Measurements from ENCODE around the gene FBXW4. TPM values are rescaled to one million over a fixed set of nuclear protein-coding genes. Genes with fewer than 3 reads are reported as not detected.

FBXW4 gene
- polyA plus RNA-seq, 1 donor (not counting 4 experiments of a cell fraction or from before 2014, with no cell fraction given): 22.3 TPM

- dilution Hi-C loops (cut with MboI; ENCODE audit: extremely low pct_ligation_motif_present, low sequenced_read_pairs): no loop called here
- Histone ChIP-seq H3K9ac (ENCODE audit: control insufficient read depth, extremely low read depth, insufficient read depth, low read length) (no peak overlapping the region), H3K4me3 (ENCODE audit: control insufficient read depth in 2 of 3, extremely low read depth in 1 of 3, insufficient read depth in 2 of 3, low read depth in 1 of 3, low read length in 3 of 3) (no peak overlapping the region), H4K20me1 (ENCODE audit: control insufficient read depth, extremely low read depth, insufficient read depth, low read length) (no peaks in the 10 kb centered on the region), H3K4me1 (ENCODE audit: control insufficient read depth, extremely low read depth, insufficient read depth, low read length) (no peaks in the 10 kb centered on the region), H3K27ac (ENCODE audit: control insufficient read depth, insufficient read depth, low read length) (no peak overlapping the region), H3K79me2 (ENCODE audit: control insufficient read depth, insufficient read depth, low read length) (no peaks in the 10 kb centered on the region), H2AFZ (ENCODE audit: control insufficient read depth, low read length) (no peak overlapping the region), H3K4me2 (ENCODE audit: control insufficient read depth, extremely low read depth, insufficient read depth, low read depth, low read length) (no peak overlapping the region), H3K36me3 (ENCODE audit: control insufficient read depth in 2 of 2, extremely low read depth in 1 of 2, insufficient read depth in 2 of 2, low read length in 2 of 2) (peaks cover 7 to 10% of the 10 kb centered on the region in 2 experiments), H3K9me3 (ENCODE audit: control insufficient read depth, low read depth, low read length) (no peaks in the 10 kb centered on the region), H3K9me1 (ENCODE audit: control insufficient read depth, extremely low read depth, insufficient read depth, low read length) (no peaks in the 10 kb centered on the region), H3K27me3 (ENCODE audit: control insufficient read depth, extremely low read depth, insufficient read depth, low read length) (no peaks in the 10 kb centered on the region)
- DNase-seq (ENCODE audit: low read depth, low spot score): no peak
- TF ChIP-seq CTCF (optimal IDR thresholded peaks at IDR 0.05 in 1 of 3, IDR thresholded peaks at IDR 0.05 in 1 of 3, conservative IDR thresholded peaks at IDR 0.05 in 1 of 3; ENCODE audit: extremely low read depth in 1 of 3, insufficient read depth in 2 of 3, low read length in 3 of 3): no peak
- no peak for TF ChIP-seq EZH2 (IDR thresholded peaks at IDR 0.05; ENCODE audit: low read length)
- FAIRE-seq: no peak
Observed at GRCh38 chr10:101675115-101675514, 19.9 kb downstream of the FBXW4 start.

DNA sequence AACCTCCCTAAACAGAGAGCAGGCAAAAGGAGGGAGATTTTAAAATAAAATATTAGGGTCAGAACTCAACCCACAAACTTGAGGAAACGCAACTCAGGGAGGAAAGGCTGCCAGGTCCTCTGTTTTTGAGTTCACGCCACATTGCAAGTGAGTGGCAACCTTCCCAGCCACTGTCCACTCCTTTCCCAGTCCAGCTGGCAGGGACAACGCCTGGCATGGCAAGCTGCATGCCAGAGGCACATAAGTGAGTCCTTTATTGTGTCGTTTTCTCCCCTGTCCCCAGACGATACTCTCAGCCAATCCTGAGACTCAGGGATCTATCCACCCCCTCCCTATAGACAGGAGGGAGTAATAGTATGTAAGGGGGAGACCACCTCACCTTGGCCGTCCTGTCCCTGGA, 22.4 kb downstream of the FBXW4 start:
- Histone ChIP-seq H3K36me3 (ENCODE audit: control insufficient read depth in 2 of 2, extremely low read depth in 1 of 2, insufficient read depth in 2 of 2, low read length in 2 of 2) (peaks cover 20 to 23% of the 10 kb centered on the region in 2 experiments), H3K9ac (ENCODE audit: control insufficient read depth, extremely low read depth, insufficient read depth, low read length) (no peak overlapping the region), H3K4me2 (ENCODE audit: control insufficient read depth, extremely low read depth, insufficient read depth, low read depth, low read length) (no peak overlapping the region), H3K79me2 (ENCODE audit: control insufficient read depth, insufficient read depth, low read length) (no peaks in the 10 kb centered on the region), H3K9me3 (ENCODE audit: control insufficient read depth, low read depth, low read length) (no peaks in the 10 kb centered on the region), H2AFZ (ENCODE audit: control insufficient read depth, low read length) (no peak overlapping the region), H4K20me1 (ENCODE audit: control insufficient read depth, extremely low read depth, insufficient read depth, low read length) (no peaks in the 10 kb centered on the region), H3K27ac (ENCODE audit: control insufficient read depth, insufficient read depth, low read length) (no peak overlapping the region), H3K4me1 (ENCODE audit: control insufficient read depth, extremely low read depth, insufficient read depth, low read length) (no peaks in the 10 kb centered on the region), H3K27me3 (ENCODE audit: control insufficient read depth, extremely low read depth, insufficient read depth, low read length) (no peaks in the 10 kb centered on the region), H3K9me1 (ENCODE audit: control insufficient read depth, extremely low read depth, insufficient read depth, low read length) (no peaks in the 10 kb centered on the region), H3K4me3 (ENCODE audit: control insufficient read depth in 2 of 3, extremely low read depth in 1 of 3, insufficient read depth in 2 of 3, low read depth in 1 of 3, low read length in 3 of 3) (no peak overlapping the region)
- DNase-seq (ENCODE audit: low read depth, low spot score): no peak
- no peak for FAIRE-seq
- dilution Hi-C loops (cut with MboI; ENCODE audit: extremely low pct_ligation_motif_present, low sequenced_read_pairs): no loop called here
- TF ChIP-seq CTCF (optimal IDR thresholded peaks at IDR 0.05 in 1 of 3, IDR thresholded peaks at IDR 0.05 in 1 of 3, conservative IDR thresholded peaks at IDR 0.05 in 1 of 3; ENCODE audit: extremely low read depth in 1 of 3, insufficient read depth in 2 of 3, low read length in 3 of 3) (no peak), EZH2 (IDR thresholded peaks at IDR 0.05; ENCODE audit: low read length) (no peak)
